Activated CD8-positive, alpha-beta memory T cell treated with anti-CD3 and anti-CD28 coated beads, Interleukin-2, amount 50 U/mL, for 48 hours (primary cell): Measurements from ENCODE around the gene ACVR1.

ENCODE experiments used
- DNase-seq: peaks from one replicate; pipeline ENCODE4 v3.0.0-alpha.2; 2020

Gene ACVR1

DNA sequence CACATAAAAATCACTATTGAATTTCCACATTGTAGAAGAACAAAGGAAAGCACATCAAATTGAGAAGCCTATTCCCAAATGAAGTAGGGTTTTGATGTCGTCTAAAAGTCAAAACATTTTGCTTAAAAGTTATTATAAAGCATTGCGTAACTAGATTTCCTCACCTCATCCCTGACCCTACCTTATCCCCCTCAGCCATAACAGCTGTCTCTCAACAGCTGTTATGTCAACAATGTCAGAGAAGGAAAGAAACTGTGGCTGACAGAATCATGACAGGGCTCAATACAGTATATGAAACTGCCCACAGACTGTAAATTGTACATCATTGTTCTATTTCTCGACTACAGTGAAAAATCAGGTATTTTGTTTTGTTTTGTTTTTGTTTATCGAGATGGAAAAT lies 184.4 kb downstream of the ACVR1 start:
- DNase-seq, result no peak

DNA sequence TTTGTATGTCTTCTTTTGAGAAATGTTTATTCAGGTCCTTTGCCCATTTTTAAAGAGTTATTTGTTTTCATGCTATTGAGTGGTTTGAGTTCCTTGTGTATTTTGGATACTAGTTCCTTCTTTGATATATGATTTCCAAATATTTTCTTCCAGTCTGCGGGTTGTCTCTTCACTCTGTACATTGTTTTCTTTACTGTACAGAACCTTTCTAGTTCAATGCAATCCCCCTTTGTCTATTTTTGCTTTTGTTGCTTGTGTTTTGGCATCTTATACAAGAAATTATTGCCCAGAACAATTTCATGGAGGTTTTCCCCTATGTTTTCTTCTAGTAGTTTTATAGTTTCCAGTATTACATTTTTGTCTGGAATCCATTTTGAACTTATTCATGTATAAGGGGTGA lies 185.0 kb downstream of the ACVR1 start:
- DNase-seq, result no peak
